Superior temporal gyrus (tissue), 1 donor: Measurements from ENCODE around the gene SCT.

Experiments used
- DNase-seq: peaks from one replicate; pipeline ENCODE4 v3.0.0-alpha.2; 2016; ENCODE audit errors: extremely low spot score

Gene SCT

DNA sequence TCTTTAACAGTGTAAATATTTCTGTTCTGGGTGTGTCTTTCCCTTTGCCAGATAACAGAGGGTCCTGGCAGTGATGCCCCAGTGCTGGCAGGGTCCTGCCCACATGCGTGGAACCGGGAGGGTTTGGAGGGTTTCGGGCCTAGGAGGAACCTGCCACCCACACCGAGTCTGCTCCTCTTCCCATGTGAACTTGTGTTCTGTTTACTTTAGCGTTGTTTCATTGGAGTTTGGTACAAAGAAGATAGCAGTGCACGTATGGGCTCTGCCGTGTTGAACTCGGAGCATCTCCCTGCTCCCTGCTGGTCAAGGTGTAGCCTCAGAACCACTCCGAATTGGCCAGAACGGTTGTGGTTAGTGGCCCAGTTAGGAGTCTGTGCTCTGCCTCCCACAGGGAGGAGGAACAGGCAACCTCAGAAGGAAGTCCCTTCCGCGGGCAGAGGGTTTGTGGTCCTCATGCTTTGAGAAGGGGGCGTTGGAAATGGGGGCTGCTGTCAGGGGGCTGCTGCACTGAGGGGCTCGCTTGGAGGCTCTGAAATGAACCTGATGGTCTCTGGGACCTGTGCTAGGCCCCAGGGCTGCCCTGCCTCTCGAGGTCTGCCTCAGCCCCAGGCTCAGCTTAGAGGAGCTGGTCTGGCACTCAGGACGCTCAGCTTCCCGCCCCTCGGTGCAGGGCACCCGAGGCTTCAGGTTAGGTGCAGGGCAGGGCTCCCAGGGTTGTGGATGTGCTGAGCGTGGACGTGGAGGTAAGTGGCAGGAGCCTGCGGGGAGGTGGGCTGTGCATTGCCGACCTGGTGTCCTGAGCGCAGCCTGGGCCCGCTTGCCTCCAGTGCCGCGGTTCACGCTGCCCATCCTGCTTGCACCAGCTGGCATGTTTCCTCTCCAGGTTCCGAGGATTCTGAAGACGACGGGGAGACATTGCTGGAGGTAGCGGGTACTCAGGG is 40.3 kb downstream of the SCT start:
- DNase-seq, result no peak

DNA sequence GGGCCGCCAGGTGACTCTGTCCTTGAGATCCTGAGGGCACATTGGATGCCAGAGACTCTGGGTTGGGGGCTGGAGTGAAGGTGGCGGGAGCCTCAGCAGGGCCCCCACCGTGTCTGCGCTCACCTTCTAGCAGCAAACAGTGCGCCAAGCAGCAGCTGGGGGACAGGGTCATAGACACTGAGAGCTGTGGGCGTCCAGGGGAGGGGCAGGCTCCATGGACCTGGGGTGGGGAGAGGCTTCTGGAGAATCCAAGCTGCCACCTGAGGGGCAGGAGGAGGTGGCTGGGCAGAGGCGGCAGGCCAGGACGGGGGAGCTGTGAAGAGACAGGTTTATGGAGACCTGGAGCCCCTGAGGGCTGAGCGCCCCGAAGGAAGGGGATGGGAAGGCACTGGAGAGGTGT is 42.7 kb downstream of the SCT start:
- no peak for DNase-seq

DNA sequence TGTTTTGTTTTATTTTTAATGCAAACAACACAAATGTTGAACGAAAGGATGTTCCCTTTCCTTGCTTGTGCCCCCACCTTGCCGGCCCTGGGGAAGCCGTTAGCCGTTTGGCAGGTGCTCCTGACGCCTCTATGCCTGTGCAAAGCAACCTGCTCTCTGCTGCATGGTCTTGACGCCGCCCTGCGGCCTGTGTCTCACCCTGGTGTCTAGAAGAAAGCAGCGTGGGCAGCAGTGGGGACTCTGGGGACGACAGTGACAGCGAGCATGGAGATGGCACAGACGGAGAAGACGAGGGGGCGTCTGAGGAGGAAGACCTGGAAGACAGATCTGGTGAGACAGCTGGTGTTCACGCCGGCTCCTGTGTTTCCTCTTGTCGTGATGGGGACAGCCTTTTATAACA is 45.2 kb downstream of the SCT start:
- DNase-seq, result peak; percentile 35

DNA sequence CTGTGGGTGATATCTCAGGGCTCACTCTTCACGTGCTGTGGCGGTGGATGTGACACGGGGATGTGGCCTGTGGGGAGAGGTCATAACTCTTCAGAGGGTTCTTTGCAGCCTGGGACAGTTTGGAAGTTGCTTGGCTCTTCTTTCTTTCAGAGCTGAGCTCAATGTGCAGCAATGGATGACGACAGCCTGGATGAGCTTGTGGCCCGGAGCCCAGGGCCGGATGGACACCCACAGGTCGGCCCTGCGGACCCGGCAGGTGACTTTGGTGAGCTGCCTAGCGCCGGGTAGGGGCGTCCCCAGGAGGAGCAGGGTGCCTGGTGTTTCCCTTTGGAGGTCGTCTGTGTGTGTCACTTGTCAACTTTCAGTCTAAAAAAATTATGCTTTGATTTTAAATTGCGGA is 45.6 kb downstream of the SCT start:
- no peak for DNase-seq

DNA sequence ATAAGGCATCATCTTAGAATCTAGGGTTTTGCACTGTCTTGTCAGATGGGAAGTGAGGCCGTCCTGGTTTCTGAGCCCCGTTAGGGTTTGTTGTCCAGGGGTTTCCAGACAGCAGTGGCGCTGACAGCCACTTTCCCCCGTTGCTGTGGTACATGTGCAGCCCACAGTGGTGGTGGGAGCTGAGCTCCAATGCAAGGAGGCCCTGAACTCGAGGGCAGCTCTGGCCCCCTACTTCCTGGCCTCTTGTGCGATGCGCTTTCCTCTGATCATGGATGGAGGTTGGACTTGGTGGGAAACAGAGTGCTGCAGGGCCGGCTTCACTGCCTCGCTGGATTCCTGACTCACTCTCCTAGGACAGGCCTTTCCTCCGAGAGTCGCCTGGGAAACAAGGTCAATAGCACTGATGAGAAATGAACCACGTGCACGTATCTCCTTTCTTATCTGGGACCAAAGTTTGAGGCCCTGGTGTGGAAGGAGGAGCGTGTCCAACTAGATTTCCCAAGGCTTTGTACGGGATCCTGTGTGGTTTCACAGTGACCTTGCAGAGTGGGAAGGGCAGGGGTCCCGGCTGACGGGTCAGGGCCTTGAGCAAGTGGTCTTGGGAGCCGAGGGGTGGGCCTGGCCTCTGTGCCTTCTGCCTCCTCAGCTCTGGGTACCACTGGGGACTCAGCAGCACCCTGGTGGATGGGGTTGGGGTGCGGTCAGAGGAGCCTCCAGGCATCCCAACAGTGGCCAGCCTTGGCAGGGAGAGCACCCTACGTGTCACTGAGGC is 47.0 kb downstream of the SCT start:
- DNase-seq, result no peak

DNA sequence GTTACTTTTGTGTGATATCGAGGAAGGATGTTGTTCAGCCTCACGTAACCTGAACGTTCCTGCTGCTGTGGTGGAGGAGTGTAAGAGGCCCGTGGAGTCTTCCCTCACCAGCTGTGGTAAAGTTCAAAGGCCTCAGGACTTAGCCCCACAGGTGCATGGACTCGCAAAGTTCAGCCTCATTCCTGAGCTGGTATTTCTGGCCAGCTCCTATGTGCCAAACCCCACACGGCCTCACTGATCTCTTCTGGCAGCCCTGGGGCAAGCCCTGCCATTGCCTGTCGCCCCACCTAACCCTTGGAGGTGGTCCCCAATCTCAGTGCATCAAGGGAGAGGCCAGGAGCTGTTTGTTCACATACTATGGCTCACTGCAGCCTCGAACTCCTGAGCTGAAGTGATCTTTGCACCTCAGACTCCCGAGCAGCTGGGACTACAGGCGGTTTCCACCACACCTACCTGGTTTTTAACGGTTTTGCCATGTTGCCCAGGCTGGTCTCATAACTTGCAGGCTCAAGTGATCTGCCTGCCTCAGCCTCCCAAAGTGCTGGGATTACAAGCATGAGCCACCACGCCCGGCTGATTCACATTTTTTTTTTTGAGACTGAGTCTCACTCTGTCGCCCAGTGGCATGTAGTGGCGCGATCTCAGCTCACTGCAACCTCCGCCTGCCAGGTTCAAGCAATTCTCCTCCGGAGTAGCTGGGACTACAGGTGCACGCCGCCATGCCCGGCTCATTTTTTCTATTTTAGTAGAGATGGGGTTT is 48.5 kb downstream of the SCT start:
- DNase-seq, result no peak

DNA sequence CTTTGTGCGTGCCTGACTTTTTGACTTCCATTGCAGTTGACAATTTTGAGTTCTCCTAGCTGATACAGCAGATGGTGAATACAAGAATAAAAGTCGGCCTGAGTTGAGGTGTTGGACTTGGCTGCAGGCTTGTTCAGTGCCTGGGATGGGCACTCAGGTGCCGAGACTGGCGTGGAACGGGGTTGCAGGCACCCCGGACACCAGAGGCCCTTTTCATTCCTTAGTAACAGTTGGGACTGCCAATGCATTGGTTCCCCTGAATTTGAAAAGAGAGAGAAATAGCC is 49.4 kb downstream of the SCT start:
- no peak for DNase-seq

DNA sequence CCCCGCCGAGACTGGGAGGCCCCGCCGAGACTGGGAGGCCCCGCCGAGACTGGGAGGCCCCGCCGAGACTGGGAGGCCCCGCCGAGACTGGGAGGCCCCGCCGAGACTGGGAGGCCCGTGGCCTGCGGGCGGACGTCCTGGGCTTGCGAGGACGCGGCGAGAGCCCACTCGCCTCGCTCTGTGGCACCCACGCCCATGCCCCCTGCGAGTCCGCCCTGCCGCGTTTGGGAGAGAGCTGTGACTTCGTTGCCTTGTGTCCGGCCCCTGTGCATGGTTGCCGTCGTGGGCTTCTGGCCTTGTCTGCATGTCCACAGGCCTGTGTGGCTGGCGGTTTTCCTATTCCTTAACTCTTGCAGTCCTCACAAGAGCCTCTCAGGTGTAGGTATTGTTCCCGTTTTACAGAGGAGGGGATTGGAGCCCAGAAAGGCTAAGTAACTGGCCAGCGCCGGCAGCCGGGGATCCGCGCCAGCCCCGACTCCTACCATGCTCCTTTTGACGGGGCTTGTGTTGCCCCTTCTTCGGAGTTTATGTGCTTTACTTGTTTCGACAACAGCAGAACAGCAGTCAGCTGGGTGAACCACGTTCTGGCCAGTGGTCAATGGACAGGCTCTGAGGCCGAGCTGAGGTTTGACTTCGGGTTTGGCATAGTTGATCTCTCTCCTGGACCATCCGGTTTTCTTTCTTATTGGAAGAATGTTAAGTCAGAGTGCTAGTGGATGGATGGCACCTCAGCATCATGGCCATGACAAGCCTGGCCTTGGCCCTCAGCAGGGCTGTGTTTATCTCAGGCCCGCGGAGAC is 50.0 kb downstream of the SCT start:
- DNase-seq, result no peak
